ENCODE measurements around the gene SENP5.

The SENP5 gene

DNA sequence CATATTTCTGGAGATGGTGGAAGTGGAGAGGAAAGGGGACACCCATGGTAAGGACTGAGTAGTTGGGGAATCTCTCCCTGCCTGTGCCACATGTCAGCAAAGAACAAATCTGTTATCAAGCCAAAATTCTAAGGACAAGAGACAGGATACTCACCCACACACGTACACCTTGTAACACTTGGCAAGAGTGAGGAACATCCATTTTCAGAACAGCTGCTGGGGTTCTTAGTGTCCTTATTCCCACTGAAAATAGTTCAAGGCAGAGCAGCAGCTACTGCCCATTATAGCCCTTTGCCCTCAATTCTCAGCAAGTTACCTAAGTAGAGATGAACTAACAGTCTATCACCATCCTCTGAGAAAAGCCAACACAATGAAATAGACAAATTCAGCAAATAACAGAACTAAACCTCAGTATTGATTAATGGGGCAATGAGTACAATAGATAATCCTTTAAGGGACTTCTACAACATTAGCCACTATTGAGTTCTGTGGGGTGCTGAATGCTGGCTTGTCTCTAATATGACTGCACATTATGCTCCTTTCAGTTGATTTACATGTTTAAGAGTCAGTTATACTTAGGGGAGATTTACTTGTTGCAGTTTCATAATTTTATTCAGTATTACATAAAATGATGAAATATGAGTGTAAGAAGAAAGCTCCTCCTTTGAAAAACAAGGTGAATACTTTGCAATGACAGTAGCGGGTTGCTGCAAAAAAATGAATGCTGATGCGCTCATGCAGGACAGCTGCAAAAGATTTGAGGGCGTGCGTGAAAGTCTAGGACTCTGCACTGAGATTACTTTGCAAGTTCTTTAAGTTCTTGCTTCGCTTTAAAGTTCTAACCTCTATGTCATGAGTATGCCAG lies 22.4 kb downstream of the SENP5 start:
- TF ChIP-seq, protein P1, sequence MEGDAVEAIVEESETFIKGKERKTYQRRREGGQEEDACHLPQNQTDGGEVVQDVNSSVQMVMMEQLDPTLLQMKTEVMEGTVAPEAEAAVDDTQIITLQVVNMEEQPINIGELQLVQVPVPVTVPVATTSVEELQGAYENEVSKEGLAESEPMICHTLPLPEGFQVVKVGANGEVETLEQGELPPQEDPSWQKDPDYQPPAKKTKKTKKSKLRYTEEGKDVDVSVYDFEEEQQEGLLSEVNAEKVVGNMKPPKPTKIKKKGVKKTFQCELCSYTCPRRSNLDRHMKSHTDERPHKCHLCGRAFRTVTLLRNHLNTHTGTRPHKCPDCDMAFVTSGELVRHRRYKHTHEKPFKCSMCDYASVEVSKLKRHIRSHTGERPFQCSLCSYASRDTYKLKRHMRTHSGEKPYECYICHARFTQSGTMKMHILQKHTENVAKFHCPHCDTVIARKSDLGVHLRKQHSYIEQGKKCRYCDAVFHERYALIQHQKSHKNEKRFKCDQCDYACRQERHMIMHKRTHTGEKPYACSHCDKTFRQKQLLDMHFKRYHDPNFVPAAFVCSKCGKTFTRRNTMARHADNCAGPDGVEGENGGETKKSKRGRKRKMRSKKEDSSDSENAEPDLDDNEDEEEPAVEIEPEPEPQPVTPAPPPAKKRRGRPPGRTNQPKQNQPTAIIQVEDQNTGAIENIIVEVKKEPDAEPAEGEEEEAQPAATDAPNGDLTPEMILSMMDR (IDR thresholded peaks at IDR 0.05; ENCODE audit: low read depth, low read length) = no peak
- H3K4me3 ChIP-seq (ENCODE audit: low read depth, low read length) = no peak overlapping the region
- DNase-seq (ENCODE audit: low read depth) = no peak

DNA sequence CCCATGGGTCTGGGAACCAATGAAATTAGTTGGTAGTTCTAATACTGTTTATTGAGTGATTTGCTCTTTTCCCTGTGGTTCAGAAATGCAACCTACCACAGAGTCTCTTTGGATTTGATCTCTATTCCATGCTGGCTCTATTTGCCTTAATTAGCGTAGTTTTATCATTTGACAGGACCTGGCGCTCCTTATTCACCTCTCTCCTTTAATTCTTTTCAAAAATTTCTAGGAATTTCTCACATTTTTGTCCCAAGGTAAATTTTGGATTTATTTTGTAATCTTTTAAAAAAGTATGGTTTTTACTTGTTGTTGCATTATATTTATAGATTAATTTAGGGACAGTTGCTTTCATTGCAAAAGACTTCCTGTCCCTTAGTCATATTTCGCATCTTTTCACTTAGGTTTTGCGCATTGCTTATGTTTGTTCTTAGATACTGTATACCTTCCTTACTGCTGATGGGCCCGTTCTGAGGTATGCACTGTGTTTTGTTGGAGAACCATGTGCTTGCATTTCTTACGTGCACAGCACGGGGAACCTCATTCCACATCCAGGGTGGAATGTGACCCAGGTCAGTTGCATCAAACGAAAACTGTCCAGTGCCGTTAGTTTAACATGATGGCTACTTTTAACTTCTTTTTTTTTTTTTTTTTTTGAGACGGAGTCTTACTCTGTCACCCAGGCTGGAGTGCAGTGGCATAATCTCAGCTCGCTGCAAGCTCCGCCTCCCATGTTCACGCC lies 27.0 kb downstream of the SENP5 start:
- no peak for TF ChIP-seq MYC (IDR thresholded peaks at IDR 0.05; ENCODE audit: low read depth, low read length)
- TF ChIP-seq, protein P2, sequence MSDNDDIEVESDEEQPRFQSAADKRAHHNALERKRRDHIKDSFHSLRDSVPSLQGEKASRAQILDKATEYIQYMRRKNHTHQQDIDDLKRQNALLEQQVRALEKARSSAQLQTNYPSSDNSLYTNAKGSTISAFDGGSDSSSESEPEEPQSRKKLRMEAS (IDR thresholded peaks at IDR 0.05; ENCODE audit: low read depth, low read length) = peak; percentile 24; the same call in 1 of the 2 replicates
- H3K4me3 ChIP-seq (ENCODE audit: low read depth, low read length) = no peak overlapping the region
- peak; percentile 12 for DNase-seq (ENCODE audit: low read depth)

DNA sequence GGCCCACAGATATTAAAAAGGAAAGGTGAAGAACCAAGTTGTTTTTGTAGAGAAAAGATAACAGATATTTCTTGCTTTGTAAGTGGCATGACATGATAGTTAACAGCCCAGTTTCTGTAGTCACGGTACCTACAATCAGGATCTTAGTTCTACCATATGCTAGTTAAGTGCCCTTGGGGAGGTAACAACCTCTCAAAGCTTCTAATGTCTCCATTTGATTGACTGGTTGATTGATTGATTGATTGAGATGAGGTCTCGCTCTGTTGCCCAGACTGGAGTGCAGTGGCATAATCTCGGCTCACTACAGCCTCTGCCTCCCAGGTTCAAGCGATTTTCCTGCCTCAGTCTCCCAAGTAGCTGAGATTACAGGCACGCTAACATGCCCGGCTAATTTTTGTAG lies 28.5 kb downstream of the SENP5 start:
- no peak overlapping the region for H3K4me3 ChIP-seq (ENCODE audit: low read depth, low read length)
- DNase-seq (ENCODE audit: low read depth) = no peak
- TF ChIP-seq, protein P1 (IDR thresholded peaks at IDR 0.05; ENCODE audit: low read depth, low read length) = no peak
- TF ChIP-seq, protein P2 (IDR thresholded peaks at IDR 0.05; ENCODE audit: low read depth, low read length) = no peak
- TF ChIP-seq POLR2A (IDR thresholded peaks at IDR 0.05; ENCODE audit: extremely low read depth, insufficient read length) (no peak), MYC (IDR thresholded peaks at IDR 0.05; ENCODE audit: low read depth, low read length) (no peak)

DNA sequence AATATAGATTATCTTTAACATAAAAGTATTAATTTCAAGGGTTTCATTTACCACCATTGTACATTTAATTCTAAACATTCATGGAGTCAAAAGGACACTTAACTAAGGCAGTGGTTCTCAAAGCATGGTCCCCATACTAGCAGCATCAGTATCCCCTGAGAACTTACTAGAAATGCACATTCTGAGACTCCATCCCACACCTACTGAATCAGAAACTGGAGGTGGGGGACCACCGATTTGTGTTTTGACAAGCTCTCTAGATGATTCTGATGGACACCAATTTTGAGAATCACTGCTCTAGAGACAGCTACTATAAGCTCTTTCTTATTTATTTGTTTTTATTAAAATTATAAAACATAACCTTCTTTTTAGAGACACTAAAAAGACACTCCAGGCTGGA lies 34.0 kb downstream of the SENP5 start:
- TF ChIP-seq POLR2A (IDR thresholded peaks at IDR 0.05; ENCODE audit: extremely low read depth, insufficient read length) (no peak), MYC (IDR thresholded peaks at IDR 0.05; ENCODE audit: low read depth, low read length) (no peak)
- TF ChIP-seq, protein P2 (IDR thresholded peaks at IDR 0.05; ENCODE audit: low read depth, low read length) = no peak
- TF ChIP-seq, protein P1 (IDR thresholded peaks at IDR 0.05; ENCODE audit: low read depth, low read length) = no peak
- H3K4me3 ChIP-seq (ENCODE audit: low read depth, low read length) = no peak overlapping the region
- no peak for DNase-seq (ENCODE audit: low read depth)

DNA sequence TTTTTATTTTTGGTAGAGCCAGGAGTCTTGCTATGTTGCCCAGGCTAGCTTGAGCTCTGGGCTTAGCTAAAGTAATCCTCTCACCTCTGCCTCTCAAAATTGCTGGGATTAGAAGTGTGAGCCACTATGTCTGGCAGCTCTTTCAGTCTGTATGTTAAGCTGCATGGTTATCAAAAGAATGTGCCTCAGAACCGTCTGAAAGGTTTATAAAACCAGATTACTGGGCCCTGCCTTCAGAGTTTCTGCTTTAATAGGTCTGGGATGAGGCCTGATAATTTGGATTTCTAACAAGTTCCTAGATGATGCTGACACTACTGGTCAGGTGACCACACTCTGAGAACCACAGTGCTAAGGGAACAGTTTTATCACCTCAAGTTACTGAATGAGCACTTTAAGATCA lies 34.6 kb downstream of the SENP5 start:
- no peak for DNase-seq (ENCODE audit: low read depth)
- H3K4me3 ChIP-seq (ENCODE audit: low read depth, low read length) = no peak overlapping the region
- TF ChIP-seq, protein P1 (IDR thresholded peaks at IDR 0.05; ENCODE audit: low read depth, low read length) = no peak
- TF ChIP-seq, protein P2 (IDR thresholded peaks at IDR 0.05; ENCODE audit: low read depth, low read length) = no peak
- TF ChIP-seq POLR2A (IDR thresholded peaks at IDR 0.05; ENCODE audit: extremely low read depth, insufficient read length) = no peak
- TF ChIP-seq MYC (IDR thresholded peaks at IDR 0.05; ENCODE audit: low read depth, low read length) = no peak

DNA sequence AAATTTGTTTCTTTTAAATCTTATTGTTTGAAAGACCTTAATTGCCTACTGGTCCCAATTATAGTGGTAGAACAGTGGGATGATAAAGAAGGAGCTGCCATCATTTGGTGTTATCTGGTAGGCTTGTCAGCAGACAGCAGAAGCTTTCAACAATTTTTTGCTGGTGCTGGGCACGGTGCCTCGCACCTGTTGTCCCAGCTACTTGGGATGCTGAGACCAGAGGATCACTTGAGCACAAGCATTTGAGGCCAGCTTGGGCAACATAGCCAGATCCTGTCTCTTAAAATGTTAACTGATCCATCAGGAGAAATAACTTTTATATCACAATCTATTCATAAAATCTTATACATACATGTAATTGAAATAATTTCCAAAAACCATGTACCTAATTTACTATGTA lies 36.0 kb downstream of the SENP5 start:
- no peak overlapping the region for H3K4me3 ChIP-seq (ENCODE audit: low read depth, low read length)
- no peak for DNase-seq (ENCODE audit: low read depth)
- TF ChIP-seq MYC (IDR thresholded peaks at IDR 0.05; ENCODE audit: low read depth, low read length) = no peak
- TF ChIP-seq, protein P1 (IDR thresholded peaks at IDR 0.05; ENCODE audit: low read depth, low read length) = no peak
- no peak for TF ChIP-seq POLR2A (IDR thresholded peaks at IDR 0.05; ENCODE audit: extremely low read depth, insufficient read length)
- TF ChIP-seq, protein P2 (IDR thresholded peaks at IDR 0.05; ENCODE audit: low read depth, low read length) = no peak
